ENCODE measurements around the gene FEM1A.
"Not testable (repeated sequence)": the region's sequence is repeated elsewhere in the genome, so short reads cannot be mapped to it uniquely, and the experiment has no call there.

GRCh38 chr19:4792866-4793195, 1.3 kb downstream of the FEM1A start:
- not testable (repeated sequence) for TF ChIP-seq POLR2A, CTCF (IDR thresholded peaks at IDR 0.05)
